GM04503 (cell line): Measurements from ENCODE around the gene BNC2.

Experiments used
- DNase-seq: peaks from one replicate; pipeline ENCODE4 v3.0.0-alpha.2; 2012; ENCODE audit warnings: low read depth

The BNC2 gene

GRCh38 chr9:16595227-16595626, 275.2 kb downstream of the BNC2 start:
- DNase-seq = no peak

GRCh38 chr9:16594787-16595186, 275.7 kb downstream of the BNC2 start:
- no peak for DNase-seq

DNA sequence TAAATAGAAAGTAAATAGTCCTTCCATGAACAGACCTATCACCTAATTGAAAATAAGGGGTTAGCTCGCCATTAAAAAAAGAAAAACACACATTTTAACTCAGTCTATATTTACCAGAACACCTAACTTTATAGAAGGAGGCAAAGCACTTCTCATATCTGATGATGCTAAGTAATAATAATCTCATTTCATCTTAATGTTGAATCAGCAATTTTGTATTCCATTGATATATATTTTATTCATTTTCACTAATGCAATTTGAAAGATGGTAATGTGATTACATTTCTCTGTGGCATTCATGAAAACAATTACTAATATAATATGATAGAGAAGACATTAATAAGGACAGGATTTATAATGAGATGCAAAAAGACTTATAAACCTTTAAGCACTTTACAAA, 276.7 kb downstream of the BNC2 start:
- DNase-seq = no peak

DNA sequence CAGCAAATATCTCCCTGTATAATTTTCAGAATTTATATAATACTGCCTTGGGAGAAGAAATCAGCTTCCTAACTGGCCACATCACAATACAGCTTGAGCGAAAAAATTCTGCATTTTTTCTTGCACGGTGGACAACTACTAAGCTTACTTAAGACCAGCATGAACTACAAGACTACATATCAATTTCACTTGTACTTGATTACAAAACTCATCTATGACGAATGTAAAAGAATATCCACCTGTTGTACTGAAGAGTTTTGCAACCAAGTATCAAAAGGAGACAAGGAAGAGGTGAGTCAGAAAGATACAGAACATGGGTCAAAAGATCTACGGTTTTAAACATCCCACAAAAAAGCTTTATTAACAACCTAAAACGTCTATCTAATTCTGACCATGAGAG, 279.4 kb downstream of the BNC2 start:
- DNase-seq = no peak

DNA sequence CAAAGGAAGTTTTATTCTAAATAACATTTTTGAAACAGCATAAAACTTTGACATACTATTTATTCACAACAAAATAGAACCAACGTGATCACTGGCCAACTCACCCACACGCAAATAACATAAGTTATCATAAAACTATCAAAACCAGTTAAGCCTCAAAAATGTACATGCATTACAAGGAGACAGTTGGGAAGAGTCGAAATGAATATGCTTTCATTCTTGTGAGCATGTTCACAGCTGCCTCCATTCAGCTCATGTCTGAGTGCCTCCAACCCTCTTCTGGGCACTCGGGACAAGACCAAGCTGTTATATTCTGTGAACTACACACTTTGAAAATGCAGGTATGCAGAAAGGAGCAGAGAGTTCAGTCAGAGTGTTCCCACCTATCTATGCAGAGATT, 284.9 kb downstream of the BNC2 start:
- DNase-seq = no peak

- no peak for DNase-seq
Measured at GRCh38 chr9:16579872-16580432, 290.5 kb downstream of the BNC2 start.

DNA sequence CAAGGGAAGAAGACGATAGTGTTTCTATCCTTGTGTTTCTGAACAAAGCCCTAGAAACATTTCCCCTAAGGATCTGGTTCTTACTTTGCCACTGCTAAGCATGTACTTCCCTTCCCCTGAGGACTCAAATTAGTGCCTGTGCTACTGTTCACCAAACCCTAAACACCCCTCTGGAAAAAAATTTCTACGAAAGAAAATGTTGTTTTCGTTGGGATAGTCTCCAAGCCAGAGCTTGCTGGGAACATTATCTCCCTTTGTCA, 294.6 kb downstream of the BNC2 start:
- DNase-seq = no peak

DNA sequence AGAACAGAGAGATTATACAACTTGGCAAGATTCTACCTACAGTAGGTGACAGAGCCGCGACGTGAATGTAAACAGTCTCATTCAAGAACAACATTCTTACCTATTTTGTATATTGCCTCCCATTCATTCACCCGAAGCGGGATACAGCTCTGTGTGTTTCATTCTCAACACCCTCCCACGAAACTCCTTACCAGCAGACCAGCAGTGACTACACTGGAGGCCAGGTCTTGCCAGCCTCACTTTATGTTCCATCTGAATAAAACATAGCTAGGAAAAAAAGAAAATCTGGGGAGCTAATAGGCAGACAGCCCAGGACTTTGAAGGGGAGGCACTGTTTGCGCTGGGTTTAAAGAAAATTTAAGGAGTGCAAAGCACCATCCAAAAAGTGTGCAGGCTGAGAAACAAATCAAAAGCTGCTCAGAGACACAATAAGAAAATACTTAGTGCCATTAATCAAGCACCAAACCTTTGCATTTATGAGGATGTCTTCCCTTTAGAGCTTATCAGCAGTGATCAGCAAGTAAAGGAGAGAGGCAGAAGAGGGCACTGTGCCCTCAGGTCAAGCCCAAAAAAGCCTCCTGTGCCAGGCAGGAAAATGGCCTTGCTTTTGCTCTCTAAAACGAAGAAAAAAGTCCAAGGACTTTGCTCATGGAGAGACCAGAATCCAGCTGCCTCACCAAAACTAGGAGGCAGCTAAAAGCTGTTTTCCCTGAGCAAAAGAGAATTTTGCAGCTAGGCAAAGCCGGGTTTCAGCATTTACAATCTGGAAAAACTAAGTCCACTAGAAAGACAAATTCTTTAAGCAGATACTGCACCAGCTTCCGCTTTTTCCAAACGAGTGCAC, 295.1 kb downstream of the BNC2 start:
- DNase-seq = no peak

DNA sequence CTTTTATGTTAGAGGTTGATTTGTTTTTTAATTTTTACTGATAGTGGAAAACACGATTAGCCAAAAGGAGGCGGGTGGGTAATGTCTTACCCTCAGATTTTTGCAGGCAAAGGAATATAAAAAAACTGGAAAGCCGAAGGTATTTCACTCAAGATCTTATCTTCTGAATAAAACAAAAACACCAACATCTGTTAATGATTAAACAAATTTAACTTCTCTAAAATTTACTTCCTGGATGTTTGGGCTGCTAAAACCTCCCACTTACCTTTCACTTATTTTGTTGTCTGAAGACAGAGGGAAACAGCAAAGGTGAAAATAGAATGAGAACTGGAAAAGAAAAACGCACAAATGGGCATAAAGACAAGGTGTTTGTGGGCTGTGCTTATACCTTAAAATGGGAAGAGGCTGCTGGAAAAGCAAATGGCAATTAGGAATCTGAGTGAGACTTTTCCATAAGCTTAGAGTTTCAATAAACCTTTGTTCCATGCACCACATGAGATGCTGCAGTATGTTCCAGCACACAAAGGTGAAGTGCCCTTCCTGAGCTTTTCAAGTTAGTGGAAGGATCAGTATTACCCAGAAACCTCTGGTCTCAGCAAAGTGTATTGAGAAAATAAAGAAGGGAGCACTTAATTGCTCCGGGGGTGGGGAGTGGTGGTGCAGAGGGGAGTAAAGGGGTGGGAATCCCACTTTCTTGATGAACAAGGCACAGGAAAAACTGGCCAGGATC, 298.3 kb downstream of the BNC2 start:
- no peak for DNase-seq

- no peak for DNase-seq
Measured at GRCh38 chr9:16571127-16571802, 299.2 kb downstream of the BNC2 start.

GRCh38 chr9:16563446-16563845, 307.0 kb downstream of the BNC2 start:
- no peak for DNase-seq

DNA sequence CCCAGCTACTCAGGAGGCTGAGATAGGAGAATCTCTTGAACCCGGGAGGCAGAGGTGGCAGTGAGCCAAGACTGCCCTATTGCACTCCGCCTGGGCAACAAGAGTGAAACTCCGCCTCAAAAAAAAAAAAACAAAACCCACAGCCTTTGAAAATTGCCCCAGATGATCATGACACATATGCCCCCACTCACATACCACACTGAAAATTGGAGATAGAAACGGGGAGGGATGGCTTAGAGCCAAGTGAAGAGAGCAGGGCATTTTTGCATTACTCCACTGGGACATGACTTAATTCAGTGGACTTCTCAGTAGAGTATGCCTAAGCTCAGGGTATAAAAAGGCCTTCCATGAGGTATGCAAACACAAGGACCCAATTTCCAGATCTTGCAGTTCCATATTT, 309.3 kb downstream of the BNC2 start:
- DNase-seq = no peak

- no peak for DNase-seq
Measured at GRCh38 chr9:16559418-16560188, 310.9 kb downstream of the BNC2 start.

- DNase-seq = no peak
Measured at GRCh38 chr9:16555802-16556201, 314.7 kb downstream of the BNC2 start.

DNA sequence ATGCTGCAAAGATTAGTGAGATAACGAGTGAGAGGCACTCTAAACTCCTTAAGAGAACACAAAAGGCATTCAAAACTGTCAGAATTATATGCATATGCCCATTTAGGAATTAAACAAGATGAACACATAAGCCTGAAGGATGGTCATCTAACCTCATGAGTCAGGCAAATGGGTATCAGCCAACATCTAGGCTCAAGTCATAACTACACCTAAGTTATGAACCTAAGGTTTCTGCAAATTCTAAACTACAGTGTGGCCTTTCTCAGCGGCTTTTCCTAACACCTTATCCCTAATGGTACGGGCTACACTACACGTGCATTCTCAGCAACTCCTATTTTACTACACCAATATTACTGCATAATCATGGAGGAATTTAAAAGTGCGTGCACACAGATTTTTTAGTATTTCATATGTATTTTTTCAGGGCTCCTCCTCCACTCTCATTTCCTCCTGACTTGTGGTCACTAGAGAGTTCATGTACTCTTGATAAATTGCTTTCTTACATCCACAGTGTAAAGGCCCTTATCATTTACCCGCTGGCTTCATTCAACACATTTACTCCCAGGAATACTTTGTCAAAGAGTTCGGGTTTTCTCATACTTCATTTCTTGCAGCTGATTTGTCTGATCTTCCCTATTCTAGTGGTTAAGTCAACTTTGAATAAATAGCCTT, 316.5 kb downstream of the BNC2 start:
- no peak for DNase-seq

DNA sequence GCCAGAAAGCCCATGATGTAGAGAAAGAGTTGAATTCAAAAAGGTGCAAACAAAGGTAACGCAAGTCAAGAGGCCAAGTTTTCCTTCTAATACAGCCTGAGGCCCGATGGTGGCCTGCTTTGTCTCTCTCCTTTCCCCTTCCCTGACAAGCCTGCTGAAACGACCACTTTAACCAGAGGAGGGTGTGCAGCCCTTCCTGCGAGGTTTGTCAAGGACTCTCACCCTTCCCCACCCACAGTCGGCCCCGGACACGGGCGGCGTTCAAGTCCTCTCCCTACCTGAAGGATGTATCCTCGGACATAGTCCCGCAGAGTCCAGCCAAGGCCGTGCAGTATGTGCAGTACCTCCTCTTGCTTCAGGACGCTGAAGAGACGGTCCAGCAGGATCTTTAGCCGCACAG, 318.2 kb downstream of the BNC2 start:
- DNase-seq = no peak

DNA sequence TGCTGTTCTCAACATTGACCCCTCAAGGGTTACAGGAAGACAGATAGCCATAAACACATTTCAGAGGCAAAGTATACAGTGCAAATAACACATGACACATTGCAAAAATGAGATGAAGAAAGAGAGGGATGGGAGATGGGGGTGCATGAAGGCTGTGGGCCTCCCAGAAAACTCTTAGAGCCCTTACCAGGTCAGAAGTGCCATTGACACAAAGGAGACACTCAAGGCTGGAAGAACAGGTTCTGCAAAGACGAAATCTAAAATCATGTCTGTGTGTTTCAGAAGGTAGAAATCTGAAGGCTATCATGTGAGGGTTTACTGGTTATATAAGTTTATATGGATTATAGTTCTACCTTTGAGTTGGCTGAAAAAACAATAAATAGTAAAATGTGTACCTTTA, 318.8 kb downstream of the BNC2 start:
- DNase-seq = no peak

DNA sequence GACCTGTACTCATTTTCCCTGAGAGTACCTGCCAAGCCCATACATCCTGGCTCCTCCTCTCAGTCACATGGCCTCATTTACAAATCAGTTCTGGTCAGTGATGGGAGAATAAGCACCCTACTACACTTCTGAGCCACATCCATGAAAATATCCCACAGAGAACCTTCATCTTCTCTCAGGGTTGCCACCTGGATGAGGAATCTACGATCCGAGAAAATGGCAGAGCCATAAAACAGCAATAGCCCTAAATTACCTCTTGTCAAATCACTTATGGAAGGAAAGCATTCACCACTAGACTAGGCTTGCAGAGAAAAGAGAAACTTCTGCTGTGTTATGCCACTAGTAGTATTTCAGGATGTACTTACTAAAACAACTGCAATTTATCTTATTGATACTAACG, 324.8 kb downstream of the BNC2 start:
- no peak for DNase-seq

DNA sequence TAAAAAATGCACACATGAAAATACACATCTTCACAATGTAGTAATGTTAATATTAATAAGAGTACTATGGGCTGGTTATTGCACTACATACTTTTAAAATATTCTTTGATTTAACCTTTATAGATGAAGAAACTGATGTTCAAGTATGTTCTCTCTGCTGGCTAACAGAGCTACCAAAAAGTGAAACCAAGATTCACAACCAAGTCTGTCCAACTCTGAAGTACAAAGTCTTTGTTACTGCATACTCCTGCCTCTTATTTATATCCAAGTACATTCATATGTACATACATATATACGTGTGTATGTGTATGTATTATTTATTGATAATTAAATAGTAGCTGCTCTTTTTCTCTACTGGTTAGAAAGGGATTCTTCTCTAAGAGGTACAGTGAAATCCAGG, 325.6 kb downstream of the BNC2 start:
- no peak for DNase-seq

DNA sequence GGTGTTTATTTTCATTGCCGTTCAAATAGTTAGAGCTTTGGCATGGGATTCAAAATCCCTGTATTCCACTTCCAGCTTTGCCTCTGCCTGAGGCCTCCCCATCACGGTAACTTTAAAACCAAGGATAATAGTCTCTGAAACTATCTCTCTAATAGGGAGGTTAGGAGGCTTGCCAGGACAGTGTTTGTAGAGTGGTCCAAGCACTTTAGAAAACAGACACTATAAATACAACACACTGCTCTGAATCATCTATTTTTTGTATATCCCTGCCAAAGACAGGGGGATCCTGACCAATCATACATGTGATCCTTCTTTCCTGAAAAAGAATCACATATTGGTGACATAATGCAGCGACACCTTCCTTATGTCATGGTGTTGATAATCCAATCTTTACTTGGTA, 326.8 kb downstream of the BNC2 start:
- no peak for DNase-seq

DNA sequence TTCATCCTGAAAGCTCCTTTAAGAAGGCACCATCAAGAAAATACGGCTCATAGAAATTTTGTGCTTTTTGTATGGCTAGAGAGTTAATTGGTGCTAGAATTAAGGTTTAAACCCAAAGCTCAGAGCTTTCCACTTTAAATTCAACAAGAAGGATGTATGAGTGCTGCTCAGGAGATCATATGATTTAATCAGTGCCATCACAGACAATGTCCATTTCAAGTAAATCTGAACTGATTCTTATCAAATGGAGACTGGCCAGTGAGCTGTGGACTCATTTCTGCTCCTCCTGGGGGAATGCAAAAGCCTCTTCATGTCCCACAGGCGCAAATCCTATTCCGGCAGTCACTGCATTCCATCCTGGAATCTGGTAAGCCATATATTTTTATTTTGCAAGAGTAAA, 327.2 kb downstream of the BNC2 start:
- DNase-seq = no peak

DNA sequence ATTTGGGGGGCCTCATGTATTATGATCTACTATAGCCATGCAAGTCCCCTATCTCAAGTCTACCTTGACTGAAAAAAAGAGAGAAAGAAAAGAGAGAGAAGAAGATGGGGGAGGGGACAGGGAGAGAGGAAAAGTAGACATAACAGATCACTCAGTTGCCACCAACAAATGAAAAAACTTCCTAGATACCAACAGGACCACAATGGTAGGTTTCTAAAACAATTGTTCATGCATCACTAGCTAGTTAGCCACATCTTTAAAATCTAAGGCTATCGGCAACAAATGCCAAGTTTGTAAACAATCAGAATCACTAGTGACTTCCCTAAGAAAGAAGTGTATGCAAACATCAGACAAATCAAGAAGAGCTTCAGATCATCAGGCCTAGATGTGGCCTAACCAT, 328.2 kb downstream of the BNC2 start:
- no peak for DNase-seq
